ENCODE results near the gene MEIOSIN. TPM values are rescaled to one million over a fixed set of nuclear protein-coding genes. Genes with fewer than 3 reads are reported as not detected.

Gene MEIOSIN
- total and polyA plus RNA-seq, 2 of the 4 experiments (the other 2 are of a cell fraction), result not detected

- Histone ChIP-seq H4K5ac (ENCODE audit: low read depth, low read length) (peak overlapping the region; percentile 35), H2AK9ac (replicated peaks; ENCODE audit: low read depth, low read length, poor library complexity) (peak overlapping the region; percentile 95), H3K23ac (ENCODE audit: low read depth, low read length) (peak overlapping the region; percentile 86), H3K18ac (ENCODE audit: low read depth, low read length) (no peak overlapping the region), H2AFZ (replicated peaks; ENCODE audit: low read length, poor library complexity) (peak overlapping the region; percentile 86), H3K4me3 (ENCODE audit: insufficient read depth, low read depth, low read length) (peak overlapping the region; percentile 89), H3K9ac (ENCODE audit: low read depth, low read length) (peak overlapping the region; percentile 92), H2AK5ac (ENCODE audit: low read depth, low read length) (peak overlapping the region; percentile 96), H3K56ac (ENCODE audit: extremely low read depth, insufficient read depth, low read length) (peak overlapping the region; percentile 61), H4K91ac (ENCODE audit: insufficient read depth, low read depth, low read length) (0 out of 2 replicates have a peak overlapping the region, but pooled peaks have one; percentile 37), H3K4ac (ENCODE audit: low read depth, low read length) (peak overlapping the region; percentile 55), H3K14ac (replicated peaks; ENCODE audit: low read depth, low read length) (peak overlapping the region; percentile 66), H2BK20ac (ENCODE audit: low read depth, low read length) (no peak overlapping the region), H3K79me1 (ENCODE audit: low read depth in 1 of 2, low read length in 2 of 2) (peaks cover 31 to 54% of the 10 kb centered on the region in 2 experiments), H3K4me2 (ENCODE audit: low read depth, low read length) (peak overlapping the region; percentile 90), H2BK5ac (ENCODE audit: low read depth, low read length, poor library complexity, severe bottlenecking) (peak overlapping the region; percentile 26), H4K8ac (ENCODE audit: low read depth in 2 of 2, low read length in 2 of 2) (peak overlapping the region; percentile 17 to 82; a peak in 1 of 4 replicates), H3K9me1 (ENCODE audit: insufficient read depth, low read length) (peaks cover 3% of the 10 kb centered on the region), H3K27me3 (ENCODE audit: control insufficient read depth, insufficient read depth, low read length) (no peaks in the 10 kb centered on the region), H3K9me3 (ENCODE audit: control insufficient read depth, insufficient read depth, low read length) (no peaks in the 10 kb centered on the region), H3K27ac (ENCODE audit: insufficient read depth, low read length) (peak overlapping the region; percentile 50), H2BK15ac (ENCODE audit: low read depth, low read length) (peak overlapping the region; percentile 11; the same call in 1 of the 3 replicates), H2BK120ac (ENCODE audit: low read depth, low read length) (no peak overlapping the region), H3K4me1 (ENCODE audit: control insufficient read depth, insufficient read depth, low read length) (peaks cover 3% of the 10 kb centered on the region; the same call in 1 of the 2 replicates), H3K36me3 (ENCODE audit: control insufficient read depth, insufficient read depth, low read length) (peaks cover 1% of the 10 kb centered on the region; the same call in 1 of the 2 replicates), H4K20me1 (ENCODE audit: insufficient read depth, low read length) (peaks cover 2% of the 10 kb centered on the region; the same call in 1 of the 2 replicates)
- CTCF ChIA-PET, result no interaction called here
- intact Hi-C loops (cut with micrococcal nuclease) (loop anchor here (2.0 kb wide), 1 partner anchor 37 kb away; no protein-coding TSS in a partner anchor), in situ Hi-C loops (cut with MboI; ENCODE audit: low sequenced_read_pairs) (no loop called here), dilution Hi-C loops (cut with HindIII; ENCODE audit: low sequenced_read_pairs, unreplicated experiment) (no loop called here)
- WGBS, 2 experiments (ENCODE audit: extremely low coverage in 2 of 2, insufficient read length in 1 of 2), result 7% methylated on average over 7 of the region's 10 CpGs; no CpG with 5 or more reads in 1 of the 2 experiments
- POLR2A ChIA-PET (ENCODE audit: unreplicated experiment), result no interaction called here
- DNase-seq (no peak), ATAC-seq (ENCODE audit: low read depth) (no peak; the same call in 1 of the 2 replicates)
- TF ChIP-seq POLR2A (IDR thresholded peaks at IDR 0.05; ENCODE audit: low read depth, low read length) (no peak), RCOR1 (IDR thresholded peaks at IDR 0.05; ENCODE audit: insufficient replicate concordance, low read length) (peak; percentile 38)
- no TSS peak for BruUV-seq (replicated peaks)
Measured at GRCh38 chr19:45729800-45730290, 3.4 kb upstream of the MEIOSIN start.
